ENCODE results near the gene TSPAN10. TPM values are rescaled to one million over a fixed set of nuclear protein-coding genes. Genes with fewer than 3 reads are reported as not detected.

Gene TSPAN10
- polyA plus RNA-seq, 1 donor from 2014 or later, result not detected

GRCh38 chr17:81672504-81672903, 35.5 kb downstream of the TSPAN10 start:
- H3K4me3 ChIP-seq (ENCODE audit: low read length), result no peak overlapping the region
- no peaks in the 10 kb centered on the region for H4K20me1 ChIP-seq (ENCODE audit: insufficient read depth)
- no peaks in the 10 kb centered on the region for H3F3A ChIP-seq (ENCODE audit: insufficient read depth, low read length, poor library complexity, severe bottlenecking)
- H3K27me3 ChIP-seq (ENCODE audit: insufficient read depth, low read depth, low read length), result no peaks in the 10 kb centered on the region
- no peak overlapping the region for H3K9ac ChIP-seq (ENCODE audit: low read length)
- H3K79me2 ChIP-seq (replicated peaks; ENCODE audit: insufficient read depth, low read length), result peaks cover 6% of the 10 kb centered on the region
- H3K4me2 ChIP-seq (ENCODE audit: low read length), result no peak overlapping the region
- H3K27ac ChIP-seq (ENCODE audit: low read length), result no peak overlapping the region
- no peaks in the 10 kb centered on the region for H3K9me2 ChIP-seq (ENCODE audit: insufficient read depth, low read length)
- H3K9me3 ChIP-seq (ENCODE audit: low read length), result no peaks in the 10 kb centered on the region
- no peaks in the 10 kb centered on the region for H3K36me3 ChIP-seq (ENCODE audit: insufficient read depth, low read length)
- TF ChIP-seq MXI1 (conservative IDR thresholded peaks at IDR 0.05; ENCODE audit: poor library complexity, severe bottlenecking) (no peak), EZH2 (IDR thresholded peaks at IDR 0.05; ENCODE audit: borderline replicate concordance, insufficient read depth, low read length, poor library complexity, severe bottlenecking) (no peak), EP300 (conservative IDR thresholded peaks at IDR 0.05; ENCODE audit: poor library complexity, severe bottlenecking) (no peak), REST (IDR thresholded peaks at IDR 0.05; ENCODE audit: borderline replicate concordance) (no peak), POLR2AphosphoS5 (IDR thresholded peaks at IDR 0.05) (no peak), CTCF (IDR thresholded peaks at IDR 0.05; ENCODE audit: poor library complexity, severe bottlenecking) (no peak), TAF1 (IDR thresholded peaks at IDR 0.05; ENCODE audit: low read depth) (no peak), RAD21 (conservative IDR thresholded peaks at IDR 0.05) (no peak), SMC3 (conservative IDR thresholded peaks at IDR 0.05; ENCODE audit: poor library complexity) (no peak)
- H2AFZ ChIP-seq (ENCODE audit: low read depth, low read length), result no peak overlapping the region

- H3K27ac ChIP-seq (ENCODE audit: low read length), result no peak overlapping the region
- H2AFZ ChIP-seq (ENCODE audit: low read depth, low read length), result no peak overlapping the region
- TF ChIP-seq TAF1 (IDR thresholded peaks at IDR 0.05; ENCODE audit: low read depth) (no peak), SMC3 (conservative IDR thresholded peaks at IDR 0.05; ENCODE audit: poor library complexity) (no peak), CTCF (IDR thresholded peaks at IDR 0.05; ENCODE audit: poor library complexity, severe bottlenecking) (no peak), MXI1 (conservative IDR thresholded peaks at IDR 0.05; ENCODE audit: poor library complexity, severe bottlenecking) (no peak), POLR2AphosphoS5 (IDR thresholded peaks at IDR 0.05) (no peak), REST (IDR thresholded peaks at IDR 0.05; ENCODE audit: borderline replicate concordance) (no peak), EZH2 (IDR thresholded peaks at IDR 0.05; ENCODE audit: borderline replicate concordance, insufficient read depth, low read length, poor library complexity, severe bottlenecking) (no peak), RAD21 (conservative IDR thresholded peaks at IDR 0.05) (no peak), EP300 (conservative IDR thresholded peaks at IDR 0.05; ENCODE audit: poor library complexity, severe bottlenecking) (no peak)
- H3K36me3 ChIP-seq (ENCODE audit: insufficient read depth, low read length), result no peaks in the 10 kb centered on the region
- no peak overlapping the region for H3K4me2 ChIP-seq (ENCODE audit: low read length)
- no peaks in the 10 kb centered on the region for H3K9me3 ChIP-seq (ENCODE audit: low read length)
- H3F3A ChIP-seq (ENCODE audit: insufficient read depth, low read length, poor library complexity, severe bottlenecking), result no peaks in the 10 kb centered on the region
- no peaks in the 10 kb centered on the region for H3K27me3 ChIP-seq (ENCODE audit: insufficient read depth, low read depth, low read length)
- H4K20me1 ChIP-seq (ENCODE audit: insufficient read depth), result no peaks in the 10 kb centered on the region
- peaks cover 1% of the 10 kb centered on the region for H3K79me2 ChIP-seq (replicated peaks; ENCODE audit: insufficient read depth, low read length)
- H3K9me2 ChIP-seq (ENCODE audit: insufficient read depth, low read length), result no peaks in the 10 kb centered on the region
- no peak overlapping the region for H3K9ac ChIP-seq (ENCODE audit: low read length)
- H3K4me3 ChIP-seq (ENCODE audit: low read length), result no peak overlapping the region
Observed at GRCh38 chr17:81672954-81673353, 36.0 kb downstream of the TSPAN10 start.

All from neural cell (in vitro differentiated cells).